ENCODE data around the gene SHFL. TPM values are rescaled to one million over a fixed set of nuclear protein-coding genes. Genes with fewer than 3 reads are reported as not detected.

The SHFL gene
- total and polyA plus RNA-seq, 2 of the 8 experiments (the other 6 are each of a cell fraction or from before 2014, with no cell fraction given) = 25.3 to 37.1 TPM

DNA sequence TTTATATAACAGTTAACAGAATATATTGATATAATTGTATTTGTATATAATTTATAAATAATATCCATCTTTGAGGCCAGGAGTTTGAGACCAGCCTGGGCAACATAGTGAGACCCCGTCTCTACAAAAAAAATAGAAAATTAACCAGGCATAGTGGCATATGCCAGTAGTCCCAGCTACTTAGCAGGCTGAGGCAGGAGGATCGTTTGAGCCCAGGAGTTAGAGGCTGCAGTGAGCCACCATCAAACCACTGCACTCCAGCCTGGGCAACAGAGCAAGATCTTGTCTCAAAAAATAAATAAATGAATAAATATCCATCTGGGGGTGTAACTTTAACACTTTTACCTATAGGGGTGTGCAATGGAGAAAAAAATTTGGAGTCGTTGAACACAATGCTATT lies 1.3 kb upstream of the SHFL start:
- Histone ChIP-seq H3K56ac (replicated peaks; ENCODE audit: insufficient read length, low read depth, low read length) (no peak overlapping the region), H4K20me1 (replicated peaks in 1 of 2; ENCODE audit: control insufficient read depth in 1 of 2, insufficient read depth in 2 of 2, low read length in 2 of 2) (peaks cover 0 to 3% of the 10 kb centered on the region in 2 experiments), H3K23ac (ENCODE audit: insufficient read length) (no peak overlapping the region), H2BK12ac (ENCODE audit: low read depth, low read length) (no peak overlapping the region), H3K79me1 (ENCODE audit: low read depth, low read length) (no peaks in the 10 kb centered on the region), H2AK5ac (ENCODE audit: low read depth, low read length) (no peak overlapping the region), H2BK20ac (ENCODE audit: low read length) (no peak overlapping the region), H3K14ac (ENCODE audit: insufficient read length) (no peak overlapping the region), H3K18ac (ENCODE audit: extremely low read depth, low read length) (no peak overlapping the region), H2BK15ac (ENCODE audit: low read length) (no peak overlapping the region), H2AFZ (ENCODE audit: low read length) (no peak overlapping the region), H3K4me1 (replicated peaks in 1 of 4; ENCODE audit: control insufficient read depth in 3 of 4, insufficient read depth in 4 of 4, low read length in 3 of 4) (peaks cover 0 to 4% (median 3%) of the 10 kb centered on the region in 4 experiments; a peak in 4 of 7 replicates), H3K9ac (replicated peaks in 1 of 4; ENCODE audit: extremely low read depth in 1 of 4, low read depth in 3 of 4, low read length in 3 of 4) (no peak overlapping the region), H3K79me2 (ENCODE audit: control insufficient read depth in 1 of 2, insufficient read depth in 2 of 2, low read length in 2 of 2) (no peaks in the 10 kb centered on the region), H4K5ac (ENCODE audit: insufficient read length, low read depth, low read length) (no peak overlapping the region), H3K27me3 (replicated peaks in 1 of 4; ENCODE audit: control insufficient read depth in 3 of 4, extremely low read depth in 1 of 4, insufficient read depth in 3 of 4, low read length in 3 of 4) (peaks cover 0 to 2% (median 0%) of the 10 kb centered on the region in 4 experiments; a peak in 1 of 7 replicates), H3K4me3 (ENCODE audit: extremely low read depth in 1 of 4, insufficient read depth in 2 of 4, low read depth in 3 of 4, low read length in 4 of 4) (no peak overlapping the region), H3K27ac (ENCODE audit: low read depth, low read length) (no peak overlapping the region), H3K4ac (replicated peaks; ENCODE audit: insufficient read length, low read depth, low read length) (no peak overlapping the region), H3K4me2 (ENCODE audit: insufficient read depth in 1 of 2, low read depth in 2 of 2, low read length in 2 of 2) (no peak overlapping the region), H4K8ac (ENCODE audit: extremely low read depth, insufficient read depth, low read length) (no peak overlapping the region), H2BK120ac (replicated peaks; ENCODE audit: low read depth, low read length) (no peak overlapping the region), H4K91ac (replicated peaks; ENCODE audit: insufficient read length, low read length) (no peak overlapping the region), H3K36me3 (ENCODE audit: control insufficient read depth in 2 of 4, insufficient read depth in 4 of 4, low read length in 3 of 4) (0 out of 8 replicates have a peak, but pooled peaks cover 0 to 2% (median 0%) of the 10 kb centered on the region in 4 experiments), H2BK5ac (ENCODE audit: low read depth, low read length) (no peak overlapping the region), H3K9me3 (ENCODE audit: insufficient read depth in 2 of 2, low read depth in 1 of 2, low read length in 1 of 2) (no peaks in the 10 kb centered on the region), H3K23me2 (ENCODE audit: low read depth, low read length) (peaks cover 13% of the 10 kb centered on the region; the same call in 1 of the 2 replicates)
- WGBS, 2 experiments (ENCODE audit: extremely low coverage in 1 of 2, insufficient coverage in 1 of 2, insufficient read length in 1 of 2, insufficient replicate concordance in 2 of 2, low coverage in 1 of 2, low lambda C conversion rate in 2 of 2, missing lambda C conversion rate in 1 of 2) = 97% methylated on average over 3 of the region's 3 CpGs; no CpG with 5 or more reads in 1 of the 2 experiments
- ChIA-PET CTCF (ENCODE audit: partially characterized antibody) (interaction anchor here (0.5 to 2.6 kb wide), 6 partner anchors 10 to 759 kb away, joined by 3 to 14 read pairs (median 4); no protein-coding TSS in a partner anchor), POLR2A (ENCODE audit: partially characterized antibody) (interaction anchor here (1.1 kb wide), 1 partner anchor 29 kb away, joined by 3 read pairs; no protein-coding TSS in a partner anchor)
- DNase-seq (ENCODE audit: low read depth in 1 of 2, low spot score in 2 of 2) (no peak), FAIRE-seq (no peak)
- no peak for TF ChIP-seq KDM5A (IDR thresholded peaks at IDR 0.05; ENCODE audit: low read length)
- TF ChIP-seq ASH2L (IDR thresholded peaks at IDR 0.05; ENCODE audit: low read length) = no peak
- TF ChIP-seq FOSL1 (IDR thresholded peaks at IDR 0.05; ENCODE audit: insufficient read depth, low read depth, low read length) = no peak
- TF ChIP-seq SAP30 (IDR thresholded peaks at IDR 0.05; ENCODE audit: insufficient read depth, insufficient replicate concordance, low read length) = no peak
- no peak for TF ChIP-seq ZNF274 (IDR thresholded peaks at IDR 0.05; ENCODE audit: borderline replicate concordance, extremely low read depth, low read length)
- TF ChIP-seq JUN (IDR thresholded peaks at IDR 0.05; ENCODE audit: low read depth, low read length) = no peak
- TF ChIP-seq MAFK (IDR thresholded peaks at IDR 0.05; ENCODE audit: low read depth, low read length) = no peak
